ENCODE measurements around the gene HBP1.

Gene HBP1

DNA sequence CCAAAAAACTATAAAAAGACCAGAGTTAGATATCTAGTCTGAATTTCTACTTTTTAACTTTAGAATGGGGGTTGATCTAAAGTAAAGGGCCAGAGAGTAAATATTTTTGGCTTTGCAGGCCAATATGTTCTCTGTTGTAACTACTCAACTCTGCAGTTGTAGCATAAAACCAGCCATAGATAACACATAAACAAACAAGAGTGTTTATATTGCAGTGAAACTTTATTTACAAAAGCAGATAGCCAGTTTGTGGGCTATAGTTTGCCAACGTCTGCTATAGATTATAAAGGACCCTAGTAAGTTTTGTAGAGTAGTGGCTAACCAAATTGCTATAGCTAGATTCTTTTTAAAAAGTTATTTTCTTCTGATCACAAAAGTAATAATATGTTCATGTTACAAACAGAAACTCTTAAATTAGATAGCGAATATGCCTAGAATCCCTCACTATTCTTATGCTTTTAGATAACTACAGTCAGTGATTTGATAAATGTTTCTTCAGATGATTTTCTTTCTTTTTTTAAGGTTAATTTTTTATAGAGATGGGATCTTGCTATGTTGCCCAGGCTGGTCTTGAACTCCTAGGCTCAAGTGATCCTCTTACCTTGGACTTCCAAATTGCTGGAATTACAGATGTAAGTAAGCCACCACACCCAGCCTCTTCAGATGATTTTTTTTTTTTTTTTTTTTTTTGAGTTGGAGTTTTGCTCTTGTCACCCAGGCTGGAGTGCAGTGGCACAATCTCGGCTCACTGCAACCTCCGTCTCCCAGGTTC, 23.6 kb upstream of the HBP1 start:
- H3K9me3 ChIP-seq (ENCODE audit: insufficient read depth, low read length) = no peaks in the 10 kb centered on the region
- H3K79me2 ChIP-seq (ENCODE audit: insufficient read depth, low read length) = no peaks in the 10 kb centered on the region
- peak overlapping the region; percentile 32 for H2AFZ ChIP-seq (ENCODE audit: low read depth, low read length, severe bottlenecking)
- H4K20me1 ChIP-seq (ENCODE audit: low read depth, low read length) = no peaks in the 10 kb centered on the region
- H3K9me2 ChIP-seq (replicated peaks; ENCODE audit: insufficient read depth, low read length) = no peaks in the 10 kb centered on the region
- H3K36me3 ChIP-seq (ENCODE audit: low read length) = no peaks in the 10 kb centered on the region
- no peak overlapping the region for H3K9ac ChIP-seq (ENCODE audit: low read length)
- no peak overlapping the region for H3K4me3 ChIP-seq (ENCODE audit: insufficient read depth, low read length, poor library complexity, severe bottlenecking)
- H3K27me3 ChIP-seq (ENCODE audit: low read length) = no peaks in the 10 kb centered on the region
- no peak for TF ChIP-seq EZH2phosphoT487 (conservative IDR thresholded peaks at IDR 0.05; ENCODE audit: low read length)
- TF ChIP-seq, protein P1, sequence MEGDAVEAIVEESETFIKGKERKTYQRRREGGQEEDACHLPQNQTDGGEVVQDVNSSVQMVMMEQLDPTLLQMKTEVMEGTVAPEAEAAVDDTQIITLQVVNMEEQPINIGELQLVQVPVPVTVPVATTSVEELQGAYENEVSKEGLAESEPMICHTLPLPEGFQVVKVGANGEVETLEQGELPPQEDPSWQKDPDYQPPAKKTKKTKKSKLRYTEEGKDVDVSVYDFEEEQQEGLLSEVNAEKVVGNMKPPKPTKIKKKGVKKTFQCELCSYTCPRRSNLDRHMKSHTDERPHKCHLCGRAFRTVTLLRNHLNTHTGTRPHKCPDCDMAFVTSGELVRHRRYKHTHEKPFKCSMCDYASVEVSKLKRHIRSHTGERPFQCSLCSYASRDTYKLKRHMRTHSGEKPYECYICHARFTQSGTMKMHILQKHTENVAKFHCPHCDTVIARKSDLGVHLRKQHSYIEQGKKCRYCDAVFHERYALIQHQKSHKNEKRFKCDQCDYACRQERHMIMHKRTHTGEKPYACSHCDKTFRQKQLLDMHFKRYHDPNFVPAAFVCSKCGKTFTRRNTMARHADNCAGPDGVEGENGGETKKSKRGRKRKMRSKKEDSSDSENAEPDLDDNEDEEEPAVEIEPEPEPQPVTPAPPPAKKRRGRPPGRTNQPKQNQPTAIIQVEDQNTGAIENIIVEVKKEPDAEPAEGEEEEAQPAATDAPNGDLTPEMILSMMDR (IDR thresholded peaks at IDR 0.05; ENCODE audit: insufficient read depth, low read length, poor library complexity, severe bottlenecking) = no peak
- H3K27ac ChIP-seq (ENCODE audit: low read depth, low read length) = peak overlapping the region; percentile 4; the same call in 1 of the 2 replicates
- peak overlapping the region; percentile 7 for H3K4me2 ChIP-seq (ENCODE audit: low read depth, low read length, poor library complexity, severe bottlenecking)
- no peaks in the 10 kb centered on the region for H3F3A ChIP-seq (ENCODE audit: insufficient read depth)

DNA sequence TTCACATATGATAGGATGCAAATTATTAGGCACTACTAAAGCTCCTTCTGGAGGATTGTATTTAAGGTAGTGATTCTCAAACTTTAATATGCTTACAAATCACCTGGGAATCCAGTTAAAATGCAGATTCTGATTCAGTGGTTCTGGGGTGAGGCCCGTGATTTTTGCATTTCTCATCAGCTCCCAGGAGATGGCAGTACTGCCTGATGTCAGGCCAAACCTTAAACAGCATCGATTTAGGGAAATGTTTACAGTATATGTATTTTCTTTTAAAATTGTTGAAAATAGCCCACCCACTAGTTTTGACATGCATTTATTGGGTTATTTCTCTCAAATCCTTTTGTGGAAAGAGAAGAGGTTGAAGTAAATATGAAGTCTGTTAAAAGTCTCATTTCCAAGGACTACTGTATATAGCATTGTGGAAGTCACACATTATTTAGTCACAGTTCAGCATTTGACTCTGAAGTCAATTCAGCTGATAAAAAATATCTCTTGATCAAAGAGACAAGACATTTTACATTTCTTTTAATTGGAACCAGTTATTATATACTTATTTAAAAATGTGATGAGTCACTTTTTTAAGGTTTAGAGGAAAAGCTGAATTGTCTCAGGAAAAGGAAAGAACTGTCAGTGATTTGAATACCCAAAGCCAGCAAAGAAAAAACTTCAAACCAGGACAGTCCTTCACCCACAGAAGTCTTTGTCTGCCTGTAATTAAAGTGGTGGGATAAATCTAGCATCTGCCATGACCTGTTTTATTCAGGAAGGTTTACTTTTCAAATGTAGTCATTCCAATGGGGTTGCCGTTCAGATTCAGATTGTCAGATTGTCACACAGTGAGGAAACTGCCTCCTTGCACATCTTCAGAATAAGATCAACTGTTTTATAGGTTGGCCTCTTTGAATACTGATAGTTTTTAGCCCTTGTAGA, 21.1 kb upstream of the HBP1 start:
- Histone ChIP-seq H3K9me3 (ENCODE audit: insufficient read depth, low read length) (no peaks in the 10 kb centered on the region), H3K4me3 (ENCODE audit: insufficient read depth, low read length, poor library complexity, severe bottlenecking) (no peak overlapping the region), H3K9me2 (replicated peaks; ENCODE audit: insufficient read depth, low read length) (no peaks in the 10 kb centered on the region), H3K9ac (ENCODE audit: low read length) (no peak overlapping the region), H3K27ac (ENCODE audit: low read depth, low read length) (no peak overlapping the region), H3K79me2 (ENCODE audit: insufficient read depth, low read length) (no peaks in the 10 kb centered on the region), H3K4me2 (ENCODE audit: low read depth, low read length, poor library complexity, severe bottlenecking) (peak overlapping the region; percentile 31), H3K27me3 (ENCODE audit: low read length) (no peaks in the 10 kb centered on the region), H3K36me3 (ENCODE audit: low read length) (no peaks in the 10 kb centered on the region), H4K20me1 (ENCODE audit: low read depth, low read length) (no peaks in the 10 kb centered on the region), H2AFZ (ENCODE audit: low read depth, low read length, severe bottlenecking) (peak overlapping the region; percentile 29), H3F3A (ENCODE audit: insufficient read depth) (no peaks in the 10 kb centered on the region)
- TF ChIP-seq, protein P1 (IDR thresholded peaks at IDR 0.05; ENCODE audit: insufficient read depth, low read length, poor library complexity, severe bottlenecking) = peak; percentile 64
- TF ChIP-seq EZH2phosphoT487 (conservative IDR thresholded peaks at IDR 0.05; ENCODE audit: low read length) = no peak

- Histone ChIP-seq H3K9me3 (ENCODE audit: insufficient read depth, low read length) (no peaks in the 10 kb centered on the region), H3K9ac (ENCODE audit: low read length) (no peak overlapping the region), H3K36me3 (ENCODE audit: low read length) (no peaks in the 10 kb centered on the region), H3K79me2 (ENCODE audit: insufficient read depth, low read length) (no peaks in the 10 kb centered on the region), H2AFZ (ENCODE audit: low read depth, low read length, severe bottlenecking) (no peak overlapping the region), H3K27me3 (ENCODE audit: low read length) (no peaks in the 10 kb centered on the region), H3K9me2 (replicated peaks; ENCODE audit: insufficient read depth, low read length) (no peaks in the 10 kb centered on the region), H3K4me3 (ENCODE audit: insufficient read depth, low read length, poor library complexity, severe bottlenecking) (no peak overlapping the region), H3K4me2 (ENCODE audit: low read depth, low read length, poor library complexity, severe bottlenecking) (no peak overlapping the region), H3F3A (ENCODE audit: insufficient read depth) (no peaks in the 10 kb centered on the region), H3K27ac (ENCODE audit: low read depth, low read length) (no peak overlapping the region), H4K20me1 (ENCODE audit: low read depth, low read length) (no peaks in the 10 kb centered on the region)
- no peak for TF ChIP-seq EZH2phosphoT487 (conservative IDR thresholded peaks at IDR 0.05; ENCODE audit: low read length)
- TF ChIP-seq, protein P1 (IDR thresholded peaks at IDR 0.05; ENCODE audit: insufficient read depth, low read length, poor library complexity, severe bottlenecking) = no peak
Observed at GRCh38 chr7:107148721-107149120, 20.1 kb upstream of the HBP1 start.

All from SU-DHL-6 (cell line).